Ishikawa (cell line): ENCODE data around the gene POGZ.
A peak's percentile ranks its signal among the peaks of the same experiment; 100 is the strongest.

ENCODE experiments used
- CEBPB ChIP-seq: IDR thresholded peaks from 2 replicates; pipeline ENCODE4 v1.6.1; 2012
- CREB1 ChIP-seq: IDR thresholded peaks from 2 replicates; pipeline ENCODE4 v1.6.1; 2012; ENCODE audit warnings: low read depth
- EGR1 ChIP-seq: IDR thresholded peaks from 2 replicates; pipeline ENCODE4 v1.6.1; 2012
- EP300 ChIP-seq: IDR thresholded peaks from 2 replicates; pipeline ENCODE4 v1.6.1; 2012; ENCODE audit warnings: borderline replicate concordance
- FOXM1 ChIP-seq: IDR thresholded peaks from 2 replicates; pipeline ENCODE4 v1.6.1; 2012; ENCODE audit warnings: low read depth, borderline replicate concordance
- NFIC ChIP-seq: IDR thresholded peaks from 2 replicates; pipeline ENCODE4 v1.6.1; 2012
- RAD21 ChIP-seq: IDR thresholded peaks from 2 replicates; pipeline ENCODE4 v1.6.1; 2012; ENCODE audit warnings: low read depth
- TAF1 ChIP-seq: IDR thresholded peaks from 2 replicates; pipeline ENCODE4 v1.6.1; 2012; ENCODE audit warnings: low read depth, mild to moderate bottlenecking
- TCF12 ChIP-seq: IDR thresholded peaks from 2 replicates; pipeline ENCODE4 v1.6.1; 2012; ENCODE audit warnings: low read depth
- TEAD4 ChIP-seq: IDR thresholded peaks from 2 replicates; pipeline ENCODE4 v1.6.1; 2012
- USF1 ChIP-seq: IDR thresholded peaks from 2 replicates; pipeline ENCODE4 v1.6.1; 2012
- YY1 ChIP-seq: IDR thresholded peaks from 2 replicates; pipeline ENCODE4 v1.6.1; 2012; ENCODE audit warnings: low read depth
- ZBTB7A ChIP-seq: IDR thresholded peaks from 2 replicates; pipeline ENCODE4 v1.6.1; 2012; ENCODE audit warnings: low read depth
- TF ChIP-seq, protein P1 (sequence below): IDR thresholded peaks from 2 replicates; pipeline ENCODE4 v1.6.1; 2012; ENCODE audit warnings: low read depth, mild to moderate bottlenecking
- TF ChIP-seq, protein P2 (sequence below): IDR thresholded peaks from 2 replicates; pipeline ENCODE4 v1.6.1; 2012

The POGZ gene

DNA sequence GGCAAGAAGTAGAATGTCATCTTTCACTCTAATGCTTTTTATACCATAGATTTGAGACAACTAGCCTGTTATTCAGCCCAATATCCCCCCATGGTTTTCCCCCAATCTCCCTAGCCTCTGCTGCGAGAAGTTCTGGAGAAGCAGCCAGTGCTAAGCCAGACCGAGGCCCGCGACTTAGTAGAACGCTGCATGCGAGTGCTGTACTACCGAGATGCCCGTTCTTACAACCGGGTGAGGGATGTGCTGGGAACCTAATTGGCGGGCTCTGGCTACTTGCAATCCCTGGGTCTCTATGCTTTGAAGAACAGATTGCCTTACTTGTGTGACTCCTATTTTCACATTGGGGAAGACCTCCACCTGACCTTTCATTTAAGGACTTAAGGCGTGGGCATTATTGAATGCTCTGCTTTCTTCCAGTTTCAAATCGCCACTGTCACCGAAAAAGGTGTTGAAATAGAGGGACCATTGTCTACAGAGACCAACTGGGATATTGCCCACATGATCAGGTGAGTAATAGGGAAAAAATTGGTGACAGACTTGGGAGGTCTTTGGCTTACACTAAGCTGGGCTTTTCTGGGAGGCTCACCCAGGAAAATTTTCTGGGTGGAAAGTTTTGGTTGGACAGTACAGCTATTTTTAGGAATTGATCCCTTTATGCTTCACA, 58.0 kb downstream of the POGZ start:
- TF ChIP-seq EP300 (no peak), FOXM1 (no peak), EGR1 (no peak), ZBTB7A (no peak), TCF12 (no peak), RAD21 (no peak), YY1 (no peak)
- TF ChIP-seq, protein P1, sequence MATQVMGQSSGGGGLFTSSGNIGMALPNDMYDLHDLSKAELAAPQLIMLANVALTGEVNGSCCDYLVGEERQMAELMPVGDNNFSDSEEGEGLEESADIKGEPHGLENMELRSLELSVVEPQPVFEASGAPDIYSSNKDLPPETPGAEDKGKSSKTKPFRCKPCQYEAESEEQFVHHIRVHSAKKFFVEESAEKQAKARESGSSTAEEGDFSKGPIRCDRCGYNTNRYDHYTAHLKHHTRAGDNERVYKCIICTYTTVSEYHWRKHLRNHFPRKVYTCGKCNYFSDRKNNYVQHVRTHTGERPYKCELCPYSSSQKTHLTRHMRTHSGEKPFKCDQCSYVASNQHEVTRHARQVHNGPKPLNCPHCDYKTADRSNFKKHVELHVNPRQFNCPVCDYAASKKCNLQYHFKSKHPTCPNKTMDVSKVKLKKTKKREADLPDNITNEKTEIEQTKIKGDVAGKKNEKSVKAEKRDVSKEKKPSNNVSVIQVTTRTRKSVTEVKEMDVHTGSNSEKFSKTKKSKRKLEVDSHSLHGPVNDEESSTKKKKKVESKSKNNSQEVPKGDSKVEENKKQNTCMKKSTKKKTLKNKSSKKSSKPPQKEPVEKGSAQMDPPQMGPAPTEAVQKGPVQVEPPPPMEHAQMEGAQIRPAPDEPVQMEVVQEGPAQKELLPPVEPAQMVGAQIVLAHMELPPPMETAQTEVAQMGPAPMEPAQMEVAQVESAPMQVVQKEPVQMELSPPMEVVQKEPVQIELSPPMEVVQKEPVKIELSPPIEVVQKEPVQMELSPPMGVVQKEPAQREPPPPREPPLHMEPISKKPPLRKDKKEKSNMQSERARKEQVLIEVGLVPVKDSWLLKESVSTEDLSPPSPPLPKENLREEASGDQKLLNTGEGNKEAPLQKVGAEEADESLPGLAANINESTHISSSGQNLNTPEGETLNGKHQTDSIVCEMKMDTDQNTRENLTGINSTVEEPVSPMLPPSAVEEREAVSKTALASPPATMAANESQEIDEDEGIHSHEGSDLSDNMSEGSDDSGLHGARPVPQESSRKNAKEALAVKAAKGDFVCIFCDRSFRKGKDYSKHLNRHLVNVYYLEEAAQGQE, result no peak

- TF ChIP-seq, protein P2, sequence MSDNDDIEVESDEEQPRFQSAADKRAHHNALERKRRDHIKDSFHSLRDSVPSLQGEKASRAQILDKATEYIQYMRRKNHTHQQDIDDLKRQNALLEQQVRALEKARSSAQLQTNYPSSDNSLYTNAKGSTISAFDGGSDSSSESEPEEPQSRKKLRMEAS, result peak; percentile 70
- TF ChIP-seq TAF1 (peak; percentile 97), EP300 (no peak), USF1 (no peak), CEBPB (peak; percentile 90), YY1 (peak; percentile 100), RAD21 (peak; percentile 80), EGR1 (peak; percentile 61; the same call in 1 of the 2 replicates), TCF12 (peak; percentile 64; the same call in 1 of the 2 replicates), NFIC (peak; percentile 41; the same call in 1 of the 2 replicates), ZBTB7A (peak; percentile 59), FOXM1 (no peak), TEAD4 (peak; percentile 30; the same call in 1 of the 2 replicates), CREB1 (peak; percentile 89)
- TF ChIP-seq, protein P1, result no peak
Observed at GRCh38 chr1:151399324-151400171, 59.7 kb downstream of the POGZ start, which contains the start of gene PSMB4. TSS of gene PSMB4 (plus strand) at chr1:151399573. CDS start at chr1:151399588, 15 bp downstream.

DNA sequence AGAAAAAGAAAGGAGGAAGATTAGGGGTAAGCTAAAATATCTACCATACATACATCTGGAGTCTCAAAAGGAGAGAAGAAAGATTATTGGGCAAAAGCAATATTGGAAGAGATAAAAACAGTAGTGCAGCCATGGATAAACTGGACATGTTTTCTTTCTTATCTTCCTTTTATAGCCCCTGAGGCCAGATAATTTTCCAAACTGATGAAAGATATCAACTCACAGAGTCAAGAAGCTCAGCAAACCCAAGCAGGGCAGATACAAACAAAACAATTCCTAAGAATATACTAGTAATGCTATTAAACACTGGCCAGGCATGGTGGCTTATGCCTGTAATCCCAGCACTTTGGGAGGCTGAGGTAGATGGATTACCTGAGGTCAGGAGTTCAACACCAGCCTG, 65.7 kb downstream of the POGZ start:
- TF ChIP-seq TCF12 (no peak), ZBTB7A (no peak), CREB1 (no peak), USF1 (no peak), NFIC (no peak), RAD21 (no peak), TAF1 (no peak), CEBPB (no peak), EP300 (no peak), TEAD4 (no peak), EGR1 (no peak), FOXM1 (no peak), YY1 (no peak)
- TF ChIP-seq, protein P1, result no peak
- TF ChIP-seq, protein P2, result no peak
